ENCODE measurements around the gene AKR1C4.
"Not testable (repeated sequence)": the region's sequence is repeated elsewhere in the genome, so short reads cannot be mapped to it uniquely, and the experiment has no call there.

AKR1C4 gene

GRCh38 chr10:5209776-5210175 is 13.1 kb downstream of the AKR1C4 start:
- DNase-seq, result not testable (repeated sequence)

- not testable (repeated sequence) for DNase-seq
Measured at GRCh38 chr10:5210261-5210660, 13.6 kb downstream of the AKR1C4 start.

GRCh38 chr10:5211696-5212536 is 15.3 kb downstream of the AKR1C4 start:
- DNase-seq, result no peak

GRCh38 chr10:5216801-5217200 is 20.2 kb downstream of the AKR1C4 start:
- DNase-seq, result no peak

GRCh38 chr10:5219262-5219661 is 22.6 kb downstream of the AKR1C4 start:
- no peak for DNase-seq

- DNase-seq, result not testable (repeated sequence)
Measured at GRCh38 chr10:5222942-5223341, 26.3 kb downstream of the AKR1C4 start.

- no peak for DNase-seq
Measured at GRCh38 chr10:5229019-5229418, 32.4 kb downstream of the AKR1C4 start.

- no peak for DNase-seq
Measured at GRCh38 chr10:5233324-5233723, 36.7 kb downstream of the AKR1C4 start.

- DNase-seq, result no peak
Measured at GRCh38 chr10:5234106-5234860, 37.6 kb downstream of the AKR1C4 start.

- not testable (repeated sequence) for DNase-seq
Measured at GRCh38 chr10:5237541-5237940, 40.9 kb downstream of the AKR1C4 start.

GRCh38 chr10:5242585-5242984 is 45.9 kb downstream of the AKR1C4 start:
- DNase-seq, result no peak

GRCh38 chr10:5243521-5243987 is 46.9 kb downstream of the AKR1C4 start:
- DNase-seq, result no peak

GRCh38 chr10:5252177-5253037 is 55.8 kb downstream of the AKR1C4 start:
- no peak for DNase-seq

GRCh38 chr10:5254488-5254887 is 57.9 kb downstream of the AKR1C4 start:
- no peak for DNase-seq

GRCh38 chr10:5257768-5258167 is 61.1 kb downstream of the AKR1C4 start:
- DNase-seq, result not testable (repeated sequence)

GRCh38 chr10:5259132-5259951 is 62.7 kb downstream of the AKR1C4 start:
- no peak for DNase-seq

- DNase-seq, result no peak
Measured at GRCh38 chr10:5259952-5260578, 63.4 kb downstream of the AKR1C4 start.

GRCh38 chr10:5260828-5261227 is 64.2 kb downstream of the AKR1C4 start:
- DNase-seq, result no peak

GRCh38 chr10:5265139-5265538 is 68.5 kb downstream of the AKR1C4 start:
- no peak for DNase-seq

GRCh38 chr10:5266351-5266750 is 69.7 kb downstream of the AKR1C4 start:
- DNase-seq, result no peak

- no peak for DNase-seq
Measured at GRCh38 chr10:5266804-5267203, 70.2 kb downstream of the AKR1C4 start.

- DNase-seq, result no peak
Measured at GRCh38 chr10:5268234-5268633, 71.6 kb downstream of the AKR1C4 start.
